HFFc6 (cell line): Measurements from ENCODE around the gene POLA1. TPM values are rescaled to one million over a fixed set of nuclear protein-coding genes. Genes with fewer than 3 reads are reported as not detected.

Source experiments
- DNase-seq: peaks from one replicate; pipeline ENCODE4 v3.0.0-alpha.2; 2018
- H3K27ac Mint-ChIP-seq: 2 replicates; pipeline ENCODE4 v1.8.0; 2020; ENCODE audit warnings: mild to moderate bottlenecking, mixed read lengths
- H3K27me3 Mint-ChIP-seq: 2 replicates; pipeline ENCODE4 v1.8.0; 2021; ENCODE audit warnings: mild to moderate bottlenecking, moderate library complexity, mixed read lengths; ENCODE audit not compliant: insufficient read depth
- H3K36me3 Mint-ChIP-seq: 2 replicates; pipeline ENCODE4 v1.8.0; 2021; ENCODE audit warnings: low read depth, mixed read lengths
- H3K4me1 Mint-ChIP-seq: 2 replicates; pipeline ENCODE4 v1.8.0; 2020; ENCODE audit warnings: low read depth, mixed read lengths
- H3K4me3 Mint-ChIP-seq: 2 replicates; pipeline ENCODE4 v1.8.0; 2020; ENCODE audit warnings: mild to moderate bottlenecking, moderate library complexity, mixed read lengths
- H3K9me3 Mint-ChIP-seq: 2 replicates; pipeline ENCODE4 v1.8.0; 2020; ENCODE audit warnings: mild to moderate bottlenecking, mixed read lengths
- CTCF ChIP-seq: fragments of 200-600 bp; sonication (generic); IDR thresholded peaks from 2 replicates; pipeline ENCODE4 v1.5.0; 2021; ENCODE audit warnings: antibody characterized with exemption, mild to moderate bottlenecking
- total RNA-seq, 6 experiments: library from RNA; stranded (reverse); fragmentation: NEBNext Ultra II Directional; extraction: Animal tissue kit (Norgen Biotek cat#: 25700); gene quantifications; 2 replicates in 1 of 6; 3 replicates in 5 of 6; pipeline ENCODE4 v1.2.3, GENCODE V29; 2021

The POLA1 gene
- total RNA-seq, 6 experiments from 2014 or later = 6.5 to 12.5 (median 11.0) TPM

GRCh38 chrX:25026576-25026975 lies 332.9 kb downstream of the POLA1 start:
- Mint-ChIP-seq H3K27ac (no peak overlapping the region), H3K27me3 (peaks cover 26% of the 10 kb centered on the region), H3K4me1 (peaks cover 12% of the 10 kb centered on the region), H3K36me3 (no peaks in the 10 kb centered on the region), H3K9me3 (no peaks in the 10 kb centered on the region), H3K4me3 (no peak overlapping the region)
- no peak for DNase-seq
- no peak for TF ChIP-seq CTCF

- Mint-ChIP-seq H3K4me1 (peaks cover 7% of the 10 kb centered on the region), H3K4me3 (no peak overlapping the region; the same call in 1 of the 2 replicates), H3K36me3 (no peaks in the 10 kb centered on the region), H3K27ac (no peak overlapping the region), H3K27me3 (peaks cover 13% of the 10 kb centered on the region), H3K9me3 (no peaks in the 10 kb centered on the region)
- DNase-seq = peak; percentile 32
- TF ChIP-seq CTCF = no peak
These were observed 335.0 kb downstream of the POLA1 start for GRCh38 chrX:25028726-25029125.

DNA sequence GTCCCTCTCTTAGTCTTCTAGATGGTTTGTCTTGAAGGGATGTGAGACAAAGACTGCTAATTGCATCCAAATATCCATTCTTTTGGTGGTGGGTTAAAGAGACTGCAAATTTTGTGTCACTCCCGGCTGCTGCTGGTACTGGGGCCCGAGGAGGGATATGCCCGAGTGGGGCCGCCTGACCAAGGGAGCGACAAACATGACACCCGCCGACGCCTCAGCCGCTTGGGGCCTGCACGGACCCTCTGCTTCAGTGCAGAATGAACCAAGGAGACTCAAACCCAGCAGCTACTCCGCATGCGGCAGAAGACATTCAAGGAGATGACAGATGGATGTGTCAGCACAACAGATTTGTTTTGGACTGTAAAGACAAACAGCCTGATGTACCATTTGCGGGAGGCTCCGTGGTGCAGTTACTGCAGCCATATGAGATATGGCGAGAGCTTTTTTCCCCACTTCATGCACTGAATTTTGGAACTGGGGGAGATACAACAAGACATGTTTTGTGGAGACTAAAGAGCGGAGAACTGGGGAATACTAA lies 335.6 kb downstream of the POLA1 start:
- DNase-seq = no peak
- no peak for TF ChIP-seq CTCF
- H3K27me3 Mint-ChIP-seq = peaks cover 9% of the 10 kb centered on the region
- peaks cover 7% of the 10 kb centered on the region for H3K4me1 Mint-ChIP-seq
- H3K27ac Mint-ChIP-seq = no peak overlapping the region
- no peaks in the 10 kb centered on the region for H3K36me3 Mint-ChIP-seq
- no peaks in the 10 kb centered on the region for H3K9me3 Mint-ChIP-seq
- H3K4me3 Mint-ChIP-seq = no peak overlapping the region

GRCh38 chrX:25034889-25035288 lies 341.2 kb downstream of the POLA1 start:
- H3K27ac Mint-ChIP-seq = no peak overlapping the region
- no peak overlapping the region for H3K4me3 Mint-ChIP-seq
- no peaks in the 10 kb centered on the region for H3K4me1 Mint-ChIP-seq
- peak; percentile 16; the same call in 1 of the 2 replicates for TF ChIP-seq CTCF
- H3K36me3 Mint-ChIP-seq = no peaks in the 10 kb centered on the region
- H3K9me3 Mint-ChIP-seq = no peaks in the 10 kb centered on the region
- no peaks in the 10 kb centered on the region; the same call in 1 of the 2 replicates for H3K27me3 Mint-ChIP-seq
- DNase-seq = no peak

GRCh38 chrX:25039036-25039435 lies 345.3 kb downstream of the POLA1 start:
- no peak for TF ChIP-seq CTCF
- Mint-ChIP-seq H3K4me3 (no peak overlapping the region), H3K27ac (no peak overlapping the region), H3K36me3 (no peaks in the 10 kb centered on the region), H3K9me3 (no peaks in the 10 kb centered on the region), H3K4me1 (no peaks in the 10 kb centered on the region), H3K27me3 (peaks cover 5% of the 10 kb centered on the region)
- no peak for DNase-seq

- H3K36me3 Mint-ChIP-seq = no peaks in the 10 kb centered on the region
- no peak overlapping the region for H3K27ac Mint-ChIP-seq
- no peaks in the 10 kb centered on the region for H3K9me3 Mint-ChIP-seq
- no peak for TF ChIP-seq CTCF
- H3K4me3 Mint-ChIP-seq = no peak overlapping the region
- DNase-seq = no peak
- peaks cover 6% of the 10 kb centered on the region for H3K27me3 Mint-ChIP-seq
- no peaks in the 10 kb centered on the region for H3K4me1 Mint-ChIP-seq
These were observed 349.5 kb downstream of the POLA1 start for GRCh38 chrX:25043192-25043591.
